GM21528 (cell line): Measurements from ENCODE around the gene RAB32.
"Not testable (repeated sequence)": the region's sequence is repeated elsewhere in the genome, so short reads cannot be mapped to it uniquely, and the experiment has no call there.

ENCODE experiments used
- ATAC-seq: cut with Tn5 transposase; IDR thresholded peaks from one replicate; pipeline ENCODE4 v1.9.1; 2021; ENCODE audit warnings: mild to moderate bottlenecking, moderate library complexity; ENCODE audit not compliant: unreplicated experiment, low FRiP score

RAB32 gene

DNA sequence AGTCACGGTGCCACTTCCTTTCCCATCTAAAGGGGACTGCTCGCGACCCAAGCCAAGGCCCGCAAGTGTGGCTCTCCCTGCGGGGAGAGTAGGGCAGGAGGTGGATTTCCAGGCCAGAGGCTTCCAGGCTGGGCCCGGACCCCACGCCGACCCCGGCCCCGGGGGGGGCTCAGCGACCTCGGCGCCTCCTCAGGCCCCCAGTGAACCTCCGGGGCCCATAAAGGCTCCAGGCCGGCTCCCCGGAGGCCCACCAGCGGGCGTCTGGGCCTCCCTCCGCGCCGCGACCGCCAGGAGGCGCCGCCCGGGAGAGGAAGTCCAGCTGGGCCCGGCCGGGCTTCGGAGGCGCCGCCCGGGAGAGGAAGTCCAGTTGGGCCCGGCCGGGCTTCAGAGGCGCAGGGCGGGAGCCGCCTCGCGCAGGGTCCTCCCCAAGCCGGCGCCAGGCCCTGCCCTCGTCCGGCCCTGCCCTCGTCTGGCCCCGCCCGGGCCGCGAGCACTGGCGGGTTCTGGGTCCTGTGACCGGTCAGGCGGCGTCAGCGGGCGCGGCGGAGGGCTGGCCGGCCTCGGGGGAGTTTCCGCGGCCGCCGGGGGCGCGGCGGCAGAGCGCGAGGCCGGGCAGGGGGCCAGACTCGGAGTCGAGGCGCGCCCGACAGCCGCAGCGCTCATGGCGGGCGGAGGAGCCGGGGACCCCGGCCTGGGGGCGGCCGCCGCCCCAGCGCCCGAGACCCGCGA lies at the start of gene RAB32:
TSS of gene RAB32 (plus strand) at position 623 of the 729 bp plus-strand sequence. CDS start at position 662, 39 bp downstream.
- peak; percentile 62 for ATAC-seq

- ATAC-seq = no peak
Observed at GRCh38 chr6:146498309-146498708, 45.3 kb upstream of the RAB32 start.

- no peak for ATAC-seq
Observed at GRCh38 chr6:146503096-146503495, 40.5 kb upstream of the RAB32 start.

GRCh38 chr6:146515212-146515611 lies 28.4 kb upstream of the RAB32 start:
- no peak for ATAC-seq

DNA sequence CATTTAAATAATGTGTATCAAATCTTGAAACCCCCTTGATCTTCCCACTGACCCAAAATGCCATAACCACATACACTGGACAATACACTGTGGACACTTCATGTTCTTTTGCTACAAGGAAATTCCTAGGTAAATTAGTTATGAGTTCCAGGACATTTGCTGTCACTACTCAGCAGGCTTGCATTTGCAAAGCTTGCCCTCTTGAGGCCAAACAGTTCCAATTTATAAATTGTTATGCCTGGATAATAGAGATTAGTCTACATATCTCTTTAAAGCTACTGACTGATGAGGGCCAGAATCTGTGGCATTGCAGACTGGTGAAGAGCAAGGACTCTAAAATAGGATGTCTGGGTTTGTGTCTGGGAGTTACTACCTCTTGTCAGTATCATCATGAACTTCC lies 17.4 kb upstream of the RAB32 start:
- no peak for ATAC-seq

GRCh38 chr6:146532702-146533101 lies 10.9 kb upstream of the RAB32 start:
- no peak for ATAC-seq

- no peak for ATAC-seq
Observed at GRCh38 chr6:146542881-146543210, 787 bp upstream of the RAB32 start.

- ATAC-seq = peak; percentile 11
Observed at GRCh38 chr6:146543940-146544615, 445 bp downstream of the RAB32 start.

- no peak for ATAC-seq
Observed at GRCh38 chr6:146544616-146545182, 1.1 kb downstream of the RAB32 start.

DNA sequence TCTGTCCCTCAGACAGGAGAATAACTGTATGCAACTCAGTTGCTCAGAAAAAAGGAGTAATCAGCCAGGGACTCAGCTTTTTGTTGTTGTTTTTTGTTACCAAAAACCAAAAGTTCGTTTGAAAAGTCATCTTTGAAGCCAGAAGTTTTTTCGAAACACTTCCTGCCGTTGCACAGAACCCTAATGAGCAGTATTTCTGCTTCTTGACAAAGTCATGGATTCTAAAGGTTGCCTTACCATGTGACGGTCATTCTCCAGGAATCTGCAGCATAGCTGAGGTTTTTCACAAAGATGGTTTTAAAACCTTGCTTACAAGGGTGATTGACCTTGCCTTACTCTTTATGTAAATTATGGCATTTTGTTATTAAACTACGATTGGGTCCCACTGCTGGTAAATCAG lies 1.9 kb downstream of the RAB32 start:
- ATAC-seq = no peak

DNA sequence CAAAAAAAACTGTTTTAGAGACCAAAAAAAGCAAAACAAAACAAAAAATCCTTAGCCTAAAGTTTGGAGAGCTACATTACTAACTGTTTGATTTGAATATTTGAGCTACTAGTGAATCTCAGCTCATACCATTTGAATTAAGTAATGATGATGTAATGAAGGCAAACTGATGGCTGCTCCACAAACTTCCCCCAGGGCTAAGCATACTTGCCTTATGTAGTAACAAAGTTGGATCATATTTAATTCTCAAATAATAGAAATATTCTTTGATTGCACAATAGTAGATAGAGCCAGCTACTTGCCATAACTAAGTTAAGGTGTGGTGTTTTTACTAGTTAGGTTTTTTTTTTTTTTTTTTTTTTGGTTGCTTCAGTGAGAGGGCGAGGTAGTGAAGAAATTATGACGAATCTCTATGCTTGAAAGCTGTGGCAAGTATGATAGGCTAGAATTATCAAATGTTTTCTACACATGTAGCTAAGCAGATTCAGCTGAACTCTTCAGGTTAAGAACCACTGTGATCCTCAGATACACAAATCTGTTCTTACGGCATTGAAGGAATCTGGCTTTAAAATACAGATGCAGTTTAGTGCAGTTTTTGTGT lies 2.9 kb downstream of the RAB32 start:
- no peak for ATAC-seq

DNA sequence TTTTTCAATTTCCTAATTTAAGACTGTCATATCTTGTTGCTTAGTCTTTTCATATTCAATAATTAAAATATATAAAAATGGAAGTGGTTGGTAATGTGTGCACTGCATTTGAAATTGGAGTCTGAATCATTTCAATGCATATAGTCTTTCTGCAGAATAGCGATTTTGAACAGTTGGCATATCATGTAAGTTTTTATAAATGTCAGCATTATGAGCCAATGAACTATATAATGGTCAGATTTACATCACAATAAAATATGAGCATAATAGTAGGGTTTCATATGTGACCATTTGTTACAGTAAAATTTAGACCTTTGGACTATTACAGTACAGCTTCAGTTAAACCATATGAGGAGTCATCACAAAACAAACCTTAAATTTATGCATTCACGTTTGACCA lies 4.3 kb downstream of the RAB32 start:
- no peak for ATAC-seq

DNA sequence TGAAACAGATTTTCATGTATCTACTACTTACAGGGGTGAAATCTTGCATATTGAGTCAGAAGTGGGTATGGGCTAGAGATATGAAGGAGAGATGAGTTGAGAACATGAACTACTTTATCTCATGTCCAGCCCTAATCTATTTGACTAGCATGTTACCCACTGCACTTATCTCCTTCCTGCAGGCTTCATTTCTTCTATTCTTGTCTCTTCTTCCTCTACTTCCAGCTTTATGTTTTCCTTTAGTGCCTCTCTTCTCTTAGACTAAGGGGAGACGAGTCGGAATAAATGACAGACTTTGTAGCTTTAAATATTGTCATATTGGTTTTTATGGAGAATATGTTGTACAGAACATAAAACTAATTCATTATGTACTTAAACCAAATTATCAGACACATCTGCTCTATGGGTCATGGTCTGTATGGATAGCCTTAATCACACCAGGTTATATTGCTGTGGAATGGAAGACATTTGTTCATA lies 5.3 kb downstream of the RAB32 start:
- no peak for ATAC-seq

DNA sequence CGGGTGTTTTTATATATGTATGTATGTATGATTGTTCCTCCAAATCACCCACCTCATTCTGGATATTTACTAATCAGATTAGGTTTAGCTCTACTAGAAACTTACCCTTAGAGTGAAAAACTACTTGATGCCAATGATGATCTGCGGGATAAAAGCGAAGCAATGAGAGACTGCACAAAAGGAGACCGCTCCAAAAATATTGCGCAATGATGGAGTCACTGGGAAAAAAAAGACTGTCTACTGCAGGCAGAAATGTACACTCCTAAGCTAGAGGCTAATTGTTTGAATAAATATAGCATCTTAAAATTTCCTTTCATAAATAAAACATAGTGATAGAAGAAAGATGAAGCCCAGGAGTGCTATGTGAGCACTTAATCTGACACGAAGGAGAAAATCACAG lies 7.3 kb downstream of the RAB32 start:
- no peak for ATAC-seq

GRCh38 chr6:146551545-146551944 lies 7.9 kb downstream of the RAB32 start:
- ATAC-seq = no peak

- no peak for ATAC-seq
Observed at GRCh38 chr6:146553377-146554135, 9.9 kb downstream of the RAB32 start.

- ATAC-seq = no peak
Observed at GRCh38 chr6:146560607-146561006, 17.0 kb downstream of the RAB32 start.

- not testable (repeated sequence) for ATAC-seq
Observed at GRCh38 chr6:146566661-146567060, 23.0 kb downstream of the RAB32 start.

DNA sequence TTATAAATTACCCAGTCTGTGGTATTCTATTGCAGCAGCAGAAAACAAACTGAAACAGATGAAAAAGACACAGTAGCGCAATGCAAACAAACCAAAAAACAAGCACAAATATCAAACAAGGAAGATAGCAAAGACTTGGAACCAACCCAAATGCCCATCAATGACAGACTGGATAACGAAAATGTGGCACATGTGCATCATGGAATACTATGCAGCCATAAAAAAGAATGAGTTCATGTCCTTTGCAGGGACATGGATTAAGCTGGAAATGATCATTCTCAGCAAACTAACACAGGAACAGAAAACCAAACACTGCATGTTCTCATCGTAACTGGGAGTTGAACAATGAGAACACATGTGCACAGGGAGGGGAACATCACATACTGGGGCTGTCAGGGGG lies 25.0 kb downstream of the RAB32 start:
- ATAC-seq = not testable (repeated sequence)

DNA sequence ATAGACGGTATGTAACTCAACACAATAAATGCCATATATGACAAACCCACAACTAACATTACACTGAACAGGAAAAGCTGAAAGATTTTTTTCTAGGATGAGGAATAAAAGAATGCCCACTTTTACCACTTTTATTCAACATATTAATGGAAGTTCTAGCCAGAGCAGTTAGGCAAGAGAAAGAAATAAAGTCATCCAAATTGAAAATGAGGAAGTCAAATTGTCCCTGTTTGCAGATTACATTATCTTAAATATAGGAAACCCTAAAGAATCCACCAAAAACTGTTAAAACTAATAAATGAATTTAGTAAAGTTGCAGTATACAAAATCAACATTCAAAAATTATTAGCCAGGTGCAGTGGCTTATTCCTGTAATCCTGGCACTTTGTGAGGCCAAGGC lies 30.6 kb downstream of the RAB32 start:
- no peak for ATAC-seq

DNA sequence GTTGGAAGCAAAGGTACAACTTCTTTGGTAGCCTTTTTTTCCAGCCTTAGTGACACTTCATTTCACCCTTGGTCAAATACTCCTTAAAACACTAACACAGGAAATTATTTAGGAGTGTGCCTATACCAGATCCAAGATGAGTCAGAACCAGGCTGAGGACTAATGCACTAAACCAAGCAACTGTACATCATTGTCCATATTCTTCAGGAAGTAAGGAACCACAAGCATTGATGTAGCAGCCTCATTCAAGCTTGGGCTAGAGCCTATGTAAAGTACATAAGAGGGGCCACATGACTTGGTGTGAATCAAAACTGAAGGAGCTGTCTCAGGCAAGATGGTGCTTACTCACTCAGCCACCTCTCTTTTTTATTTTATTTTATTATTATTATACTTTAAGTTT lies 34.4 kb downstream of the RAB32 start:
- no peak for ATAC-seq
